GM12878 (cell line): ENCODE measurements around the gene CCR7. TPM values are rescaled to one million over a fixed set of nuclear protein-coding genes. Genes with fewer than 3 reads are reported as not detected.

Source experiments
- BACH1 ChIP-seq: fragments of 450-650 bp; IDR thresholded peaks from 2 replicates; pipeline ENCODE4 v1.6.1; 2017; ENCODE audit warnings: mild to moderate bottlenecking, borderline replicate concordance
- CHD4 ChIP-seq: fragments of 200-600 bp; sonication (generic); IDR thresholded peaks from 2 replicates; pipeline ENCODE4 v1.6.1; 2016; ENCODE audit warnings: mild to moderate bottlenecking
- E2F8 ChIP-seq: fragments of 450-650 bp; IDR thresholded peaks from 2 replicates; pipeline ENCODE4 v1.6.1; 2018; ENCODE audit warnings: mild to moderate bottlenecking, low read depth, moderate library complexity; ENCODE audit not compliant: partially characterized antibody
- ETV6 ChIP-seq, 2 experiments: fragments of 450-650 bp in 1 of 2; IDR thresholded peaks in 1 of 2; conservative IDR thresholded peaks in 1 of 2; 2 replicates each; pipeline ENCODE4 v1.6.1; 2014; ENCODE audit warnings: antibody characterized with exemption in 1 of 2, borderline replicate concordance in 1 of 2, low read depth in 1 of 2, mild to moderate bottlenecking in 1 of 2, moderate library complexity in 1 of 2
- HSF1 ChIP-seq: fragments of 150-350 bp; IDR thresholded peaks from 2 replicates; pipeline ENCODE4 v1.6.1; 2014; ENCODE audit warnings: mild to moderate bottlenecking, low read depth, low read length
- JUNB ChIP-seq: IDR thresholded peaks from 2 replicates; pipeline ENCODE4 v1.6.1; 2016; ENCODE audit warnings: antibody characterized with exemption, mild to moderate bottlenecking
- JUND ChIP-seq: IDR thresholded peaks from 2 replicates; pipeline ENCODE4 v1.6.1; 2012; ENCODE audit warnings: low read depth, mild to moderate bottlenecking, low read length, improper control_type of control experiment, moderate library complexity
- MTA3 ChIP-seq: IDR thresholded peaks from 2 replicates; pipeline ENCODE4 v1.6.1; 2012; ENCODE audit warnings: low read length, inconsistent platforms, borderline replicate concordance
- NR2C1 ChIP-seq: fragments of 450-650 bp; IDR thresholded peaks from 2 replicates; pipeline ENCODE4 v1.6.1; 2017; ENCODE audit warnings: antibody characterized with exemption, mild to moderate bottlenecking, moderate library complexity
- PBX3 ChIP-seq: IDR thresholded peaks from 2 replicates; pipeline ENCODE4 v1.6.1; 2011; ENCODE audit warnings: mild to moderate bottlenecking, low read depth, low read length, moderate library complexity; ENCODE audit not compliant: insufficient replicate concordance
- POLR2A ChIP-seq: IDR thresholded peaks from 2 replicates; pipeline ENCODE4 v1.6.1; 2011; ENCODE audit warnings: low read depth, mild to moderate bottlenecking, low read length
- REST ChIP-seq: IDR thresholded peaks from 2 replicates; pipeline ENCODE4 v1.6.1; 2012; ENCODE audit warnings: mild to moderate bottlenecking, low read depth, low read length
- SRF ChIP-seq, 2 experiments: IDR thresholded peaks; 2 replicates each; pipeline ENCODE4 v1.6.1; 2011; ENCODE audit warnings: low read depth in 2 of 2, low read length in 2 of 2, mild to moderate bottlenecking in 1 of 2, moderate library complexity in 1 of 2
- TBL1XR1 ChIP-seq: IDR thresholded peaks from 2 replicates; pipeline ENCODE4 v1.6.1; 2012; ENCODE audit warnings: low read depth, low read length, improper control_type of control experiment
- TCF3 ChIP-seq: IDR thresholded peaks from 2 replicates; pipeline ENCODE4 v1.6.1; 2012; ENCODE audit warnings: low read depth, mild to moderate bottlenecking, low read length, borderline replicate concordance; ENCODE audit not compliant: insufficient read depth
- USF2 ChIP-seq: IDR thresholded peaks from 2 replicates; pipeline ENCODE4 v1.6.1; 2011; ENCODE audit warnings: low read depth, low read length, improper control_type of control experiment, borderline replicate concordance
- polyA plus RNA-seq, 11 experiments: library from polyadenylated mRNA; depleted of rRNA in 4 of 11; unstranded in 6 of 11; stranded (reverse) in 5 of 11; fragments of >200 nt; fragmentation: Nextera tagmentation in 4 of 11; fragmentation: Illumina TruSeq in 1 of 11; extraction: Ambion mirVana in 4 of 11; extraction: Trizol in 1 of 11; gene quantifications; 1 replicate in 1 of 11; 2 replicates in 10 of 11; pipeline versions ENCODE4 v1.2.1 to v1.2.3, GENCODE V29; 2011 to 2016; ENCODE audit warnings: inconsistent platforms in 2 of 11, missing spikeins in 2 of 11, low read depth in 1 of 11
- total RNA-seq, 4 experiments: library from RNA; depleted of rRNA in 3 of 4; stranded (reverse); fragments of >200 nt in 3 of 4; fragmentation: Illumina TruSeq in 1 of 4; extraction: Trizol in 1 of 4; gene quantifications; 2 replicates each; pipeline versions ENCODE4 v1.2.1 to v1.2.3, GENCODE V29; 2013 to 2021

The CCR7 gene
- total and polyA plus RNA-seq, 10 of the 15 experiments (the other 5 are each of a cell fraction or from before 2014, with no cell fraction given), result 131 to 1,171 (median 260) TPM

- TF ChIP-seq SRF (IDR thresholded peaks at IDR 0.05; ENCODE audit: low read depth in 2 of 2, low read length in 2 of 2) (0 out of 4 replicates have a peak, but pooled peaks of 1 of the 2 experiments have one; percentile 40), POLR2A (no peak), TCF3 (0 out of 2 replicates have a peak, but pooled peaks have one; percentile 87), JUNB (peak; percentile 92), NR2C1 (peak; percentile 45; the same call in 1 of the 2 replicates), TBL1XR1 (peak; percentile 100), E2F8 (peak; percentile 34), USF2 (peak; percentile 54; the same call in 1 of the 2 replicates), PBX3 (no peak), HSF1 (peak; percentile 89; the same call in 1 of the 2 replicates), MTA3 (peak; percentile 99), BACH1 (peak; percentile 84; the same call in 1 of the 2 replicates), ETV6 (conservative IDR thresholded peaks at IDR 0.05 in 1 of 2, IDR thresholded peaks at IDR 0.05 in 1 of 2; ENCODE audit: borderline replicate concordance in 1 of 2, low read depth in 1 of 2) (peak in 1 of 2 experiments; percentile 93; a peak in 2 of 4 replicates), CHD4 (no peak; the same call in 1 of the 2 replicates), JUND (peak; percentile 77; the same call in 1 of the 2 replicates), REST (0 out of 2 replicates have a peak, but pooled peaks have one; percentile 45)
These were observed 33.6 kb upstream of the CCR7 start (continued) for GRCh38 chr17:40598619-40599467.
